Cardiac muscle cell (in vitro differentiated cells and primary cell): ENCODE results near the gene IQGAP2. TPM values are rescaled to one million over a fixed set of nuclear protein-coding genes. Genes with fewer than 3 reads are reported as not detected.
"Not testable (repeated sequence)": the region's sequence is repeated elsewhere in the genome, so short reads cannot be mapped to it uniquely, and the experiment has no call there.

Source experiments
- DNase-seq, 2 donors: peaks; one replicate each; pipeline versions ENCODE4 v3.0.0 to v3.0.0-alpha.2; 2010 to 2017; ENCODE audit warnings: low read depth in 1 of 2, low spot score in 1 of 2
- H3K27ac ChIP-seq: fragments of 200-600 bp; sonication (generic); 2 replicates; pipeline ENCODE4 v1.5.1; 2016
- H3K27me3 ChIP-seq: fragments of 200-600 bp; sonication (generic); 2 replicates; pipeline ENCODE4 v1.6.0; 2016; ENCODE audit warnings: control low read depth
- H3K36me3 ChIP-seq: fragments of 200-600 bp; sonication (generic); 2 replicates; pipeline ENCODE4 v1.5.1; 2016; ENCODE audit warnings: control low read depth
- H3K4me1 ChIP-seq: fragments of 200-600 bp; sonication (generic); 2 replicates; pipeline ENCODE4 v1.8.1; 2017; ENCODE audit warnings: low read depth, mild to moderate bottlenecking, mixed run types
- H3K4me3 ChIP-seq: fragments of 200-600 bp; sonication (generic); 2 replicates; pipeline ENCODE4 v1.5.1; 2016; ENCODE audit warnings: mild to moderate bottlenecking
- H3K9me3 ChIP-seq: fragments of 200-600 bp; sonication (generic); 2 replicates; pipeline ENCODE4 v1.5.1; 2017; ENCODE audit warnings: low read depth, mild to moderate bottlenecking, control low read depth
- polyA plus RNA-seq: library from polyadenylated mRNA; unstranded; fragments of >200 nt; fragmentation: Nextera tagmentation; extraction: Ambion mirVana; gene quantifications from 2 replicates; pipeline ENCODE4 v1.2.1, GENCODE V29; 2016
- total RNA-seq: library from RNA; depleted of rRNA; stranded (reverse); fragments of >200 nt; gene quantifications from 2 replicates; pipeline ENCODE4 v1.2.3, GENCODE V29; 2016
- TF ChIP-seq, protein P1 (sequence below): IDR thresholded peaks from 2 replicates; pipeline ENCODE4 v1.5.1; 2012; ENCODE audit warnings: low read depth, mild to moderate bottlenecking, low read length

IQGAP2 gene
- total and polyA plus RNA-seq, 2 experiments from 2014 or later, result 4.1 to 10.8 TPM

DNA sequence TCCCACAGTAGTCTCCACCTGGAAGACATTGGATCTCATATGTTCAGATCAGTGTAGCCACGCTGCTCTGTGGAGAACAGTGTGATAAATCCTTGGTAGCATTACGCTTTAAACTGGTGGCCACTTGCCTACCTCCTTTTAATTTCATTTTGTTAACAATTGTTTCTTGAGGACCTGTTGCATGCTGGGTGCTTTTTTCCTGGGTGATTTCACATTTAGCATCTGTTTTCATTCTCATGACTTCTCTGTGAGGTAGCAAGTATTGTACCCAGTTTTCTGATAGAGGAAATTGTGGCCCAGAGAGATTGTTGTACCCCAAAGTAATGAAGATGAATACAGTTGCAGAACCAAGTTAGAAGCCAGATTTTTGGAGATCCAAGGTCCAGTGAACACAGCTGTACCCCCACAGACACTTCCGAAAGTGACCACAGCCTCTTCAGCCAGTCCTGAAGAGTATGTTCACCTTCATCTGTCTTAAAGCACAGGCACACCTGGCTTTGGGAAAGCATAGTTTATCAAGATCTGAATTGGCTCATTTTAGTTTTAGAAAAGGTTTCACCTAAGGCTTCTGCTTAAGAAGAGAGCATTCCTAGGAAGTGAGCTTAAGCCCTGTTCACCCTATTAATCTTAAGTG, 144.9 kb downstream of the IQGAP2 start:
- Histone ChIP-seq H3K9me3 (no peaks in the 10 kb centered on the region), H3K36me3 (no peaks in the 10 kb centered on the region), H3K4me1 (no peaks in the 10 kb centered on the region), H3K27me3 (peaks cover 20% of the 10 kb centered on the region), H3K4me3 (no peak overlapping the region), H3K27ac (no peak overlapping the region)
- TF ChIP-seq, protein P1, sequence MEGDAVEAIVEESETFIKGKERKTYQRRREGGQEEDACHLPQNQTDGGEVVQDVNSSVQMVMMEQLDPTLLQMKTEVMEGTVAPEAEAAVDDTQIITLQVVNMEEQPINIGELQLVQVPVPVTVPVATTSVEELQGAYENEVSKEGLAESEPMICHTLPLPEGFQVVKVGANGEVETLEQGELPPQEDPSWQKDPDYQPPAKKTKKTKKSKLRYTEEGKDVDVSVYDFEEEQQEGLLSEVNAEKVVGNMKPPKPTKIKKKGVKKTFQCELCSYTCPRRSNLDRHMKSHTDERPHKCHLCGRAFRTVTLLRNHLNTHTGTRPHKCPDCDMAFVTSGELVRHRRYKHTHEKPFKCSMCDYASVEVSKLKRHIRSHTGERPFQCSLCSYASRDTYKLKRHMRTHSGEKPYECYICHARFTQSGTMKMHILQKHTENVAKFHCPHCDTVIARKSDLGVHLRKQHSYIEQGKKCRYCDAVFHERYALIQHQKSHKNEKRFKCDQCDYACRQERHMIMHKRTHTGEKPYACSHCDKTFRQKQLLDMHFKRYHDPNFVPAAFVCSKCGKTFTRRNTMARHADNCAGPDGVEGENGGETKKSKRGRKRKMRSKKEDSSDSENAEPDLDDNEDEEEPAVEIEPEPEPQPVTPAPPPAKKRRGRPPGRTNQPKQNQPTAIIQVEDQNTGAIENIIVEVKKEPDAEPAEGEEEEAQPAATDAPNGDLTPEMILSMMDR, result no peak
- DNase-seq, result no peak

DNA sequence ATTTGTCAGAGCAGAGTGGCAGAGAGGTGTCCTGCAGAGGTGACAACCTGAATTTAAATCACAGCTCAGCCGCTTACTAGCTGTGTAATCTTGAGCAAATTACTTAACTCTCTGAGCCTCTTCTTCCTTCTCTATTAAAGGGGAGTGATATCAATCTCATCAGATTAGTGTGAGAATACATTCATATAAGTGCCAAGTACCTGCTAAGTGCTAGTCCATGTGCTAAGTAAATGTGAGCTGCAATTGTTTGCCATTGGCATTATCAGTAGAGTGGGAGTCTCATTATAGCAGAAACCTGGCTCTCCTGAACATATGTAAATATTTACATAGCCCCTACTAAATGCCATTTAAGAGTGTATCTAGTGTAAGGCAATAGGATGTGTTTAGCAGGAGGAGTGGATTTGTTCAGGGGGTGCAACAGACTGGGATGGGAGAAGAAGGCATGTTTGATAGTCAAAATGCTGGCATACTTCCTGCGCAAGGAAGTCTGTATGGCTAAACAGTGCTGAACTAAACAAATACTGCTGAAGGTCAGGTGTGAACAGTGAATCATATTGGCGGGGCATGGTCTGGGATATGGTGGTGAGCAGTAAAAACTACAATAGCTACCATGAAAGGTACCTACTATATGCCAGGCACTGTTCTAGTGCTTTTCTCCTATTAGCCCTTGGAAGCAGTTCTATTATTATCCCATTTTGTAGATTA, 145.6 kb downstream of the IQGAP2 start:
- H3K4me3 ChIP-seq, result no peak overlapping the region
- no peaks in the 10 kb centered on the region for H3K4me1 ChIP-seq
- H3K27ac ChIP-seq, result no peak overlapping the region
- no peaks in the 10 kb centered on the region for H3K36me3 ChIP-seq
- DNase-seq, result no peak
- peaks cover 22% of the 10 kb centered on the region for H3K27me3 ChIP-seq
- TF ChIP-seq, protein P1, result no peak
- no peaks in the 10 kb centered on the region for H3K9me3 ChIP-seq

DNA sequence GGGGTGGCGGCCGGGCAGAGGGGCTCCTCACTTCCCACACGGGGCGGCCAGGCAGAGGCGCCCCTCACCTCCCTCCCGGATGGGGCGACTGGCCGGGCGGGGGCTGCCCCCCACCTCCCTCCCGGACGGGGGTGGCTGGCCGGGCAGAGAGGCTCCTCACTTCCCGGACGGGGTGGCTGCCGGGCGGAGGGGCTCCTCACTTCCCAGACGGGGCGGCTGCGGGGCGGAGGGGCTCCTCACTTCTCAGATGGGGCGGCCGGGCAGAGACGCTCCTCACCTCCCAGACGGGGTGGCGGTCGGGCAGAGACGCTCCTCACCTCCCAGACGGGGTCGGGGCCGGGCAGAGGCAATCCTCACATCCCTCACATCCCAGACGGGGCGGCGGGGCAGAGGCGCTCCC, 147.8 kb downstream of the IQGAP2 start:
- DNase-seq, H3K27ac ChIP-seq, H3K9me3 ChIP-seq, H3K36me3 ChIP-seq, H3K4me1 ChIP-seq, H3K4me3 ChIP-seq: not testable (repeated sequence)
- H3K27me3 ChIP-seq, result peaks cover 24% of the 10 kb centered on the region

DNA sequence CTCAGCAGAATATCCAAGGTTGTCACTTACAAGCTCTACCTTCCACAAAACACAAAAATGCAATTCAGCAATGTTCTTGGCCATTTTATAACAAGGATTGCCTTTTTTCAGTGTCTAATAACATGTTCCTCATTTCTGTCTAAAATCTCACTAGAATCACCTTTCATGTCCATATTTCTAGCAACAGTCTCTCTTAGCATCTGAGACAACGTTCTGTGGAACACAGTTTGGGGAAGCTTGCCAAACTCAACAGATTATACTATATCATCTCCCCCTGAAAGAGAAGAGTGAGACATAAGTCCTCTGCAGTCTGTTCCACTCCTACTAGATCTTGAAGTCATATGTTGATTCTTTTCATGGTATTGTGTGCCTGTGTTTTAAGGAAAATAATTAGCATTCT, 149.5 kb downstream of the IQGAP2 start:
- no peaks in the 10 kb centered on the region for H3K36me3 ChIP-seq
- H3K9me3 ChIP-seq, result no peaks in the 10 kb centered on the region
- no peak overlapping the region for H3K27ac ChIP-seq
- H3K27me3 ChIP-seq, result peaks cover 8% of the 10 kb centered on the region
- TF ChIP-seq, protein P1, result no peak
- no peak overlapping the region for H3K4me3 ChIP-seq
- no peaks in the 10 kb centered on the region for H3K4me1 ChIP-seq
- DNase-seq, result no peak

DNA sequence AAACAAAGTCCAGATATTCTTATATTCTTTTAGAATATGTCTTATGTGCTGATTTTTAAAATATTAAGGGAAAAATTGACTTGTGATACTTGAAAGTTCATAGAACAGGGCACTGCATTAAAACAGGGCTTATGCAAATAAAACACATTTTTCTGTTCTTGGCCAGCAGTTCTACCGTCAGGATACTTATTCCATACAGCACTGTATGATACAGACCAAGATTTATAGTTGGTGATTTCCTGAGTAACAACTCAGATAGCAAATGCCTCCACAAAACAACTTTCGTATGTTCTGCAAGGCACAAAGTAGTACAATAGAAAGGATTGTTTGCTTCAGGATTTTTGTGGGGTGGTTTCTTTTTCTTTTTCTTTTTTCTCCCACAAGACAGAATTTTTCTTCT, 150.2 kb downstream of the IQGAP2 start:
- no peaks in the 10 kb centered on the region for H3K36me3 ChIP-seq
- peaks cover 4% of the 10 kb centered on the region for H3K27me3 ChIP-seq
- DNase-seq, result no peak
- H3K9me3 ChIP-seq, result no peaks in the 10 kb centered on the region
- H3K27ac ChIP-seq, result no peak overlapping the region
- H3K4me1 ChIP-seq, result no peaks in the 10 kb centered on the region
- no peak overlapping the region for H3K4me3 ChIP-seq
- TF ChIP-seq, protein P1, result no peak

DNA sequence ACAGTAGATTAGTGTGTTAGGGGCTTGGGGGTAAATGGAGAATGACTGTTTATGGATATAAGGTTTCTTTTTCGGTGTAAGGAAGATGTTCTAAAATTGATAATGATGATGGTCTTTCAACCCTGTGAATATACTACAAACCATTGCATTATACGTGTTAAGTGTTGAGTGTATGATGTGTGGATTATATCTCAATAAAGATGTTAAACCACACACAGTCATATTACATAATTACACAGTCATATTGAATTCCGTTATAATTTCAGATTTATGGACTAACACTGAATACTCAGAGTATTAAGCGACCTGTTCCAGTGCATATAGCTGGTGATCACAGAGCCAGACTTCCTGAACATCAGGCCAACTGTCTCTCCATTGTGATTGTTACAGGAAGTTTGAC, 152.0 kb downstream of the IQGAP2 start:
- Histone ChIP-seq H3K4me3 (no peak overlapping the region), H3K9me3 (no peaks in the 10 kb centered on the region), H3K27me3 (peaks cover 4% of the 10 kb centered on the region), H3K36me3 (no peaks in the 10 kb centered on the region), H3K4me1 (no peaks in the 10 kb centered on the region), H3K27ac (no peak overlapping the region)
- TF ChIP-seq, protein P1, result no peak
- no peak for DNase-seq
